H9 (cell line): ENCODE data around the gene IZUMO3. TPM values are rescaled to one million over a fixed set of nuclear protein-coding genes. Genes with fewer than 3 reads are reported as not detected.

Source experiments
- DNase-seq: peaks from one replicate; pipeline ENCODE4 v3.0.0-alpha.2; 2017
- H2AFZ ChIP-seq: one replicate; pipeline ENCODE4 v1.6.1; 2013; ENCODE audit warnings: mild to moderate bottlenecking, low read length, control low read depth, moderate library complexity
- H2AK5ac ChIP-seq: 2 replicates; pipeline ENCODE4 v1.6.1; 2013; ENCODE audit warnings: low read length, control low read depth, mixed read lengths; ENCODE audit not compliant: insufficient read length
- H2BK120ac ChIP-seq: one replicate; pipeline ENCODE4 v1.6.1; 2013; ENCODE audit warnings: low read depth, mild to moderate bottlenecking, low read length, control low read depth, inconsistent platforms; ENCODE audit not compliant: poor library complexity, severe bottlenecking
- H2BK12ac ChIP-seq: 2 replicates; pipeline ENCODE4 v1.6.1; 2013; ENCODE audit warnings: low read length, control low read depth, mixed read lengths, low read depth; ENCODE audit not compliant: insufficient read length
- H2BK15ac ChIP-seq: 2 replicates; pipeline ENCODE4 v1.6.1; 2013; ENCODE audit warnings: low read depth, low read length, control low read depth
- H2BK20ac ChIP-seq: one replicate; pipeline ENCODE4 v1.6.1; 2013; ENCODE audit warnings: low read depth, mild to moderate bottlenecking, low read length, control low read depth, inconsistent platforms; ENCODE audit not compliant: poor library complexity, severe bottlenecking
- H2BK5ac ChIP-seq: 2 replicates; pipeline ENCODE4 v1.6.1; 2013; ENCODE audit warnings: low read length, control low read depth, mixed read lengths; ENCODE audit not compliant: insufficient read length
- H3K14ac ChIP-seq: 2 replicates; pipeline ENCODE4 v1.6.1; 2013; ENCODE audit warnings: low read length, control low read depth; ENCODE audit not compliant: insufficient read depth
- H3K18ac ChIP-seq: 2 replicates; pipeline ENCODE4 v1.6.1; 2013; ENCODE audit warnings: low read depth, mild to moderate bottlenecking, mixed read lengths, low read length, control low read depth; ENCODE audit not compliant: insufficient read length
- H3K23ac ChIP-seq: 2 replicates; pipeline ENCODE4 v1.6.1; 2013; ENCODE audit warnings: low read length, control low read depth, mixed read lengths, low read depth; ENCODE audit not compliant: insufficient read length
- H3K23me2 ChIP-seq: 2 replicates; pipeline ENCODE4 v1.6.1; 2013; ENCODE audit warnings: low read depth, mild to moderate bottlenecking, mixed read lengths, low read length, control low read depth; ENCODE audit not compliant: insufficient read length, poor library complexity, severe bottlenecking
- H3K27ac ChIP-seq: 2 replicates; pipeline ENCODE4 v1.5.1; 2013; ENCODE audit warnings: low read length, control low read depth, mixed read lengths, low read depth; ENCODE audit not compliant: insufficient read length
- H3K27me3 ChIP-seq: 2 replicates; pipeline ENCODE4 v1.6.1; 2013; ENCODE audit warnings: low read length, control low read depth, inconsistent platforms; ENCODE audit not compliant: insufficient read depth
- H3K4ac ChIP-seq: 2 replicates; pipeline ENCODE4 v1.6.1; 2013; ENCODE audit warnings: low read depth, mild to moderate bottlenecking, control low read depth, inconsistent platforms, low read length, moderate library complexity
- H3K4me1 ChIP-seq: 2 replicates; pipeline ENCODE4 v1.6.1; 2013; ENCODE audit warnings: low read length, control low read depth, inconsistent platforms; ENCODE audit not compliant: insufficient read depth
- H3K4me2 ChIP-seq: 2 replicates; pipeline ENCODE4 v1.6.1; 2013; ENCODE audit warnings: low read length, control low read depth, mixed read lengths; ENCODE audit not compliant: insufficient read length, insufficient read depth
- H3K56ac ChIP-seq: 2 replicates; pipeline ENCODE4 v1.6.1; 2013; ENCODE audit warnings: low read depth, mild to moderate bottlenecking, mixed read lengths, low read length, control low read depth; ENCODE audit not compliant: insufficient read length
- H3K79me1 ChIP-seq: 2 replicates; pipeline ENCODE4 v1.6.1; 2013; ENCODE audit warnings: low read depth, mild to moderate bottlenecking, moderate library complexity, low read length, control low read depth, inconsistent platforms; ENCODE audit not compliant: insufficient read depth, poor library complexity, severe bottlenecking
- H3K79me2 ChIP-seq: 2 replicates; pipeline ENCODE4 v1.6.1; 2013; ENCODE audit warnings: low read length, control low read depth, inconsistent platforms; ENCODE audit not compliant: insufficient read depth
- H3K9ac ChIP-seq: 2 replicates; pipeline ENCODE4 v1.6.1; 2013; ENCODE audit warnings: low read length, control low read depth, mixed read lengths; ENCODE audit not compliant: insufficient read length; ENCODE audit errors: extremely low read depth
- H3K9me3 ChIP-seq: one replicate; pipeline ENCODE4 v1.6.1; 2013; ENCODE audit warnings: low read depth, low read length, inconsistent platforms; ENCODE audit not compliant: control insufficient read depth
- H3T11ph ChIP-seq: one replicate; pipeline ENCODE4 v1.6.1; 2013; ENCODE audit warnings: mild to moderate bottlenecking, low read length, control low read depth, inconsistent platforms
- H4K20me1 ChIP-seq: one replicate; pipeline ENCODE4 v1.6.1; 2013; ENCODE audit not compliant: control insufficient read depth, insufficient read length, insufficient read depth
- H4K5ac ChIP-seq: 2 replicates; pipeline ENCODE4 v1.6.1; 2013; ENCODE audit warnings: low read depth, mild to moderate bottlenecking, mixed read lengths, low read length, control low read depth; ENCODE audit not compliant: insufficient read length
- H4K8ac ChIP-seq: replicated peaks from 2 replicates; pipeline ENCODE4 v1.6.1; 2013; ENCODE audit warnings: low read length, control low read depth, mixed read lengths, low read depth; ENCODE audit not compliant: insufficient read length
- H4K91ac ChIP-seq: 2 replicates; pipeline ENCODE4 v1.6.1; 2013; ENCODE audit warnings: low read depth, mild to moderate bottlenecking, moderate library complexity, mixed read lengths, low read length, control low read depth; ENCODE audit not compliant: insufficient read length
- H3K27ac Mint-ChIP-seq, 3 experiments: 2 replicates in 2 of 3; 3 replicates in 1 of 3; pipeline ENCODE4 v1.8.0; 2020 to 2021; ENCODE audit warnings: mixed read lengths in 3 of 3, mild to moderate bottlenecking in 1 of 3, moderate library complexity in 1 of 3
- H3K27me3 Mint-ChIP-seq: 2 replicates; pipeline ENCODE4 v1.8.0; 2021; ENCODE audit warnings: low read depth, mild to moderate bottlenecking, moderate library complexity, mixed read lengths
- H3K36me3 Mint-ChIP-seq, 3 experiments: 2 replicates in 2 of 3; 3 replicates in 1 of 3; pipeline ENCODE4 v1.8.0; 2020 to 2021; ENCODE audit warnings: low read depth in 3 of 3, mixed read lengths in 3 of 3; ENCODE audit not compliant: insufficient read depth in 1 of 3
- H3K4me1 Mint-ChIP-seq, 2 experiments: 2 replicates each; pipeline ENCODE4 v1.8.0; 2020; ENCODE audit warnings: mixed read lengths in 2 of 2
- H3K4me3 Mint-ChIP-seq, 2 experiments: 2 replicates in 1 of 2; 3 replicates in 1 of 2; pipeline ENCODE4 v1.8.0; 2020 to 2021; ENCODE audit warnings: mild to moderate bottlenecking in 2 of 2, mixed read lengths in 2 of 2, moderate library complexity in 1 of 2
- H3K9me3 Mint-ChIP-seq, 2 experiments: 2 replicates in 1 of 2; 3 replicates in 1 of 2; pipeline ENCODE4 v1.8.0; 2020; ENCODE audit warnings: mild to moderate bottlenecking in 2 of 2, mixed read lengths in 2 of 2, moderate library complexity in 1 of 2
- WGBS: extraction: QIAGEN DNeasy Blood & Tissue Kit; methylation state at CpG from one replicate; pipeline ENCODE4 v1.1.7; 2013; ENCODE audit warnings: missing lambda C conversion rate, low lambda C conversion rate, mixed read lengths; ENCODE audit not compliant: insufficient read length; ENCODE audit errors: extremely low coverage; 5-methylcytosine and 5-hydroxymethylcytosine counted together
- total RNA-seq: library from RNA; stranded (reverse); gene quantifications from 2 replicates; pipeline ENCODE4 v1.2.1, GENCODE V29; 2021
- TF ChIP-seq, protein P1 (sequence below): fragments of 200-600 bp; sonication (generic); conservative IDR thresholded peaks from 3 replicates; pipeline ENCODE4 v1.8.0; 2021; ENCODE audit warnings: antibody characterized with exemption, mild to moderate bottlenecking

IZUMO3 gene
- total RNA-seq, 1 experiment from 2014 or later: not detected

DNA sequence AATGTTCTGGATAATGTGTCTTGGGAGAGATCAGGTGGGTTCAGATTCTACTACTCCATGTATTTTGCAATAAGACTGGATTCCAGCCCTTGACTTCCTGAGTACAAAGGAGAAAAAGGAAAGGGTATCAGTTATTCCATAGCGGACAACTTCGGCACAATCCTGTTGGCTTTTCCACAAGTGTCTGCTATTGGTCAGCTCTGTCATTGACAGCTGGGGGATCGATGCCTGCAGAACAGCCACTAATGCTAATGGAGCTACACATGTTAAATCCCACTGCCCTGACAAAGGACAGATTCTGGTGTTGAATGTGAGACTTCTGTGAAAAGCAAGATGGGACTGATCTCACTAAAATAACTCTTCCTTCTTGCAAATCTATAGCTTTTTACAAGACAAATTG lies 41.2 kb downstream of the IZUMO3 start:
- no peak for DNase-seq
- Histone ChIP-seq H3K4me2 (no peak overlapping the region), H3K4me1 (peaks cover 4% of the 10 kb centered on the region; the same call in 1 of the 2 replicates), H2BK120ac (no peak overlapping the region), H2BK20ac (no peak overlapping the region), H2BK12ac (no peak overlapping the region), H2AK5ac (no peak overlapping the region), H3K9me3 (no peaks in the 10 kb centered on the region), H3K9ac (no peak overlapping the region), H3K4ac (no peak overlapping the region), H3K56ac (no peak overlapping the region), H3K27ac (no peak overlapping the region), H3T11ph (no peak overlapping the region), H3K23ac (no peak overlapping the region), H2AFZ (no peak overlapping the region), H4K5ac (no peak overlapping the region), H3K79me1 (no peaks in the 10 kb centered on the region), H2BK15ac (no peak overlapping the region), H3K14ac (no peak overlapping the region), H3K79me2 (no peaks in the 10 kb centered on the region), H3K23me2 (no peaks in the 10 kb centered on the region), H3K27me3 (no peaks in the 10 kb centered on the region), H4K20me1 (no peaks in the 10 kb centered on the region), H4K91ac (no peak overlapping the region), H3K18ac (no peak overlapping the region), H4K8ac (no peak overlapping the region), H2BK5ac (no peak overlapping the region)
- H3K4me3 Mint-ChIP-seq: no peak overlapping the region
- peaks cover 33 to 39% of the 10 kb centered on the region in 2 experiments for H3K4me1 Mint-ChIP-seq
- H3K27ac Mint-ChIP-seq: no peak overlapping the region
- TF ChIP-seq, protein P1, sequence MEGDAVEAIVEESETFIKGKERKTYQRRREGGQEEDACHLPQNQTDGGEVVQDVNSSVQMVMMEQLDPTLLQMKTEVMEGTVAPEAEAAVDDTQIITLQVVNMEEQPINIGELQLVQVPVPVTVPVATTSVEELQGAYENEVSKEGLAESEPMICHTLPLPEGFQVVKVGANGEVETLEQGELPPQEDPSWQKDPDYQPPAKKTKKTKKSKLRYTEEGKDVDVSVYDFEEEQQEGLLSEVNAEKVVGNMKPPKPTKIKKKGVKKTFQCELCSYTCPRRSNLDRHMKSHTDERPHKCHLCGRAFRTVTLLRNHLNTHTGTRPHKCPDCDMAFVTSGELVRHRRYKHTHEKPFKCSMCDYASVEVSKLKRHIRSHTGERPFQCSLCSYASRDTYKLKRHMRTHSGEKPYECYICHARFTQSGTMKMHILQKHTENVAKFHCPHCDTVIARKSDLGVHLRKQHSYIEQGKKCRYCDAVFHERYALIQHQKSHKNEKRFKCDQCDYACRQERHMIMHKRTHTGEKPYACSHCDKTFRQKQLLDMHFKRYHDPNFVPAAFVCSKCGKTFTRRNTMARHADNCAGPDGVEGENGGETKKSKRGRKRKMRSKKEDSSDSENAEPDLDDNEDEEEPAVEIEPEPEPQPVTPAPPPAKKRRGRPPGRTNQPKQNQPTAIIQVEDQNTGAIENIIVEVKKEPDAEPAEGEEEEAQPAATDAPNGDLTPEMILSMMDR: no peak
- peaks cover 4 to 8% (median 7%) of the 10 kb centered on the region in 3 experiments for H3K36me3 Mint-ChIP-seq
- WGBS: no CpG with 5 or more reads among the region's 3 CpGs
- peaks cover 5 to 8% of the 10 kb centered on the region in 2 experiments for H3K9me3 Mint-ChIP-seq
- H3K27me3 Mint-ChIP-seq: no peaks in the 10 kb centered on the region
